DOHH2 (cell line): ENCODE results near the gene SLC35G4.
"Not testable (repeated sequence)": the region's sequence is repeated elsewhere in the genome, so short reads cannot be mapped to it uniquely, and the experiment has no call there.

Experiments used
- H3F3A ChIP-seq: fragments of 200-600 bp; sonication (generic), shearing (Covaris generic); 2 replicates; pipeline ENCODE4 v1.6.0; 2016; ENCODE audit warnings: antibody characterized with exemption, mild to moderate bottlenecking; ENCODE audit not compliant: control insufficient read depth, insufficient read depth
- H3K27ac ChIP-seq: fragments of 200-600 bp; sonication (generic); 2 replicates; pipeline ENCODE4 v1.5.1; 2014; ENCODE audit warnings: low read depth, mild to moderate bottlenecking, low read length, moderate library complexity
- H3K27me3 ChIP-seq: fragments of 200-600 bp; sonication (generic); 2 replicates; pipeline ENCODE4 v1.6.1; 2014; ENCODE audit warnings: mild to moderate bottlenecking, low read length, mixed read lengths; ENCODE audit not compliant: control insufficient read depth
- H3K36me3 ChIP-seq: fragments of 200-600 bp; sonication (generic); 2 replicates; pipeline ENCODE4 v1.6.1; 2014; ENCODE audit warnings: mild to moderate bottlenecking, low read length, moderate library complexity, mixed read lengths; ENCODE audit not compliant: control insufficient read depth
- H3K4me1 ChIP-seq: fragments of 200-600 bp; sonication (generic); 2 replicates; pipeline ENCODE4 v1.6.1; 2014; ENCODE audit warnings: mild to moderate bottlenecking, low read length, mixed read lengths; ENCODE audit not compliant: control insufficient read depth
- H3K4me2 ChIP-seq: fragments of 200-600 bp; sonication (generic); 2 replicates; pipeline ENCODE4 v1.6.0; 2014; ENCODE audit warnings: mild to moderate bottlenecking, low read length, moderate library complexity
- H3K4me3 ChIP-seq: fragments of 200-600 bp; sonication (generic); 2 replicates; pipeline ENCODE4 v1.5.1; 2014; ENCODE audit warnings: mild to moderate bottlenecking, low read length, mixed read lengths
- H3K79me2 ChIP-seq: fragments of 200-600 bp; sonication (generic); 2 replicates; pipeline ENCODE4 v1.6.1; 2014; ENCODE audit warnings: mild to moderate bottlenecking, low read length, mixed read lengths; ENCODE audit not compliant: control insufficient read depth
- H3K9me2 ChIP-seq: fragments of 200-600 bp; sonication (generic); replicated peaks from 2 replicates; pipeline ENCODE4 v1.6.1; 2014; ENCODE audit warnings: mild to moderate bottlenecking, low read length, mixed read lengths; ENCODE audit not compliant: control insufficient read depth
- H3K9me3 ChIP-seq: fragments of 200-600 bp; sonication (generic); 2 replicates; pipeline ENCODE4 v1.6.1; 2014; ENCODE audit warnings: antibody characterized with exemption, low read length, mixed read lengths; ENCODE audit not compliant: control insufficient read depth, insufficient read depth
- H4K20me1 ChIP-seq: fragments of 200-600 bp; sonication (generic); 2 replicates; pipeline ENCODE4 v1.6.0; 2014; ENCODE audit warnings: low read depth, mild to moderate bottlenecking, antibody characterized with exemption, low read length, moderate library complexity; ENCODE audit not compliant: control insufficient read depth, insufficient read depth
- CTCF ChIP-seq: fragments of 200-600 bp; sonication (generic); IDR thresholded peaks from one replicate; pipeline ENCODE4 v1.5.1; 2014; ENCODE audit warnings: antibody characterized with exemption, mild to moderate bottlenecking, low read depth, low read length; ENCODE audit not compliant: poor library complexity, severe bottlenecking
- EZH2phosphoT487 ChIP-seq: fragments of 200-600 bp; sonication (generic); IDR thresholded peaks from 2 replicates; pipeline ENCODE4 v1.6.1; 2017; ENCODE audit warnings: borderline replicate concordance, mild to moderate bottlenecking, antibody characterized with exemption, low read length, moderate library complexity, mixed read lengths

The SLC35G4 gene

GRCh38 chr18:11614042-11614441 lies 4.6 kb downstream of the SLC35G4 start:
- not testable (repeated sequence) for H3K36me3 ChIP-seq, H3K27ac ChIP-seq, H3K27me3 ChIP-seq

GRCh38 chr18:11614981-11615380 lies 5.6 kb downstream of the SLC35G4 start:
- H3K36me3 ChIP-seq, H3K27ac ChIP-seq, H3K9me3 ChIP-seq, H3K79me2 ChIP-seq, H3K4me3 ChIP-seq, H4K20me1 ChIP-seq, H3K4me1 ChIP-seq, H3K9me2 ChIP-seq, H3K4me2 ChIP-seq, H3F3A ChIP-seq, H3K27me3 ChIP-seq: not testable (repeated sequence)

More at GRCh38 chr18:11614042-11614441, 4.6 kb downstream of the SLC35G4 start:
- not testable (repeated sequence) for H3K4me1 ChIP-seq, H3F3A ChIP-seq, H3K4me2 ChIP-seq, H4K20me1 ChIP-seq, H3K9me3 ChIP-seq, H3K4me3 ChIP-seq, H3K79me2 ChIP-seq, H3K9me2 ChIP-seq

GRCh38 chr18:11647310-11647709 lies 37.9 kb downstream of the SLC35G4 start:
- H3F3A ChIP-seq, H3K79me2 ChIP-seq, H3K4me2 ChIP-seq, H3K27ac ChIP-seq, H3K4me1 ChIP-seq, H4K20me1 ChIP-seq, H3K4me3 ChIP-seq, H3K36me3 ChIP-seq, H3K9me2 ChIP-seq, H3K9me3 ChIP-seq: not testable (repeated sequence)
- peaks cover 24% of the 10 kb centered on the region; the same call in 1 of the 2 replicates for H3K27me3 ChIP-seq

- H3K27me3 ChIP-seq, result peaks cover 24% of the 10 kb centered on the region; the same call in 1 of the 2 replicates
- H3K4me1 ChIP-seq, H3K27ac ChIP-seq, H3K4me2 ChIP-seq, H3K9me3 ChIP-seq, H3K36me3 ChIP-seq, H3F3A ChIP-seq, H3K79me2 ChIP-seq, H4K20me1 ChIP-seq, H3K4me3 ChIP-seq, H3K9me2 ChIP-seq: not testable (repeated sequence)
Observed at GRCh38 chr18:11647804-11648203, 38.4 kb downstream of the SLC35G4 start.

- no peak overlapping the region for H3K27ac ChIP-seq
- H3K4me2 ChIP-seq, result no peak overlapping the region
- no peak overlapping the region for H3K4me3 ChIP-seq
- H3K79me2 ChIP-seq, result no peaks in the 10 kb centered on the region
- H3K4me1 ChIP-seq, result no peaks in the 10 kb centered on the region
- no peaks in the 10 kb centered on the region for H3K9me3 ChIP-seq
- no peak for TF ChIP-seq CTCF
- no peak for TF ChIP-seq EZH2phosphoT487
- no peaks in the 10 kb centered on the region for H3K36me3 ChIP-seq
- H3K27me3 ChIP-seq, result peaks cover 40% of the 10 kb centered on the region
- no peaks in the 10 kb centered on the region for H3K9me2 ChIP-seq
- no peaks in the 10 kb centered on the region for H4K20me1 ChIP-seq
- H3F3A ChIP-seq, result no peaks in the 10 kb centered on the region
Observed at GRCh38 chr18:11649839-11650238, 40.4 kb downstream of the SLC35G4 start.
